AG10803 (cell line): ENCODE data around the gene GIGYF1.
A peak's percentile ranks its signal among the peaks of the same experiment; 100 is the strongest.

Source experiments
- DNase-seq: peaks from one replicate; pipeline ENCODE4 v3.0.0; 2010; ENCODE audit warnings: low read depth
- H3K4me3 ChIP-seq: 2 replicates; pipeline ENCODE4 v1.5.1; 2011; ENCODE audit warnings: mild to moderate bottlenecking, low read length, control low read depth
- TF ChIP-seq, protein P1 (sequence below): conservative IDR thresholded peaks from 2 replicates; pipeline ENCODE4 v1.5.1; 2011; ENCODE audit warnings: mild to moderate bottlenecking, low read length, control low read depth, inconsistent platforms

The GIGYF1 gene

DNA sequence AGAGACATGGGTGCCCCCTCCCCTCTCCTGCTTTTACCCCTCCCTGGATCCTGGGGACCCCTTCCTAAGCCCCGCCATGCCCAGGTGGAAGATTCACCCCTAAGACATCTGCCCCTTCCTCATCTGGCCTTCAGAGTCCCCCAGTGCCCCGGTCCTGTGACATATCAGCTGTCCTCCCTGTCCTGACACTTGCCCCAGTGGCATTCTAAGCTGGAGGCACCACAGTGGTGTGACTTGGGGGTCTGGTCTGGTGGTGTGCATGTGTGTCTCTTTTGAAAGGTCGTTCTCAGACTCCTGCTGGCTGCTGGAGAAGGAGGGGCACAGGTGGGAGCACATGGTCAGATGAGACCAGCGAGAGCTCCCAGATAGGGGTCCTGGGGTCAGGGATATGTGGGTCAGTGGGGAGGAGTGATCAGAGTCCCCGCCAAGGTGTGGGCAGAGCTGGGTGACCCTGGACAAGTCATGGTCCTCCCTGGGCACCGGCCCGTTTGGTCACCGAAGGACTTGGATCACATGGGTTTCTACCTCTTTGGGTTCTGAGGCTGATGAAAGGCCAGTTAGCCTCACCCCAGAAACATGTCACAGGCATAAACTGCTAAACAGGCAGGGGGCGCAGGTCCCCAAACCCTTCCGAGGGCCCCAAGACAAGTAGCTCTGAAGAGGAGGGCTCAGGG, 52.1 kb downstream of the GIGYF1 start:
- no peak overlapping the region for H3K4me3 ChIP-seq
- no peak for DNase-seq
- TF ChIP-seq, protein P1, sequence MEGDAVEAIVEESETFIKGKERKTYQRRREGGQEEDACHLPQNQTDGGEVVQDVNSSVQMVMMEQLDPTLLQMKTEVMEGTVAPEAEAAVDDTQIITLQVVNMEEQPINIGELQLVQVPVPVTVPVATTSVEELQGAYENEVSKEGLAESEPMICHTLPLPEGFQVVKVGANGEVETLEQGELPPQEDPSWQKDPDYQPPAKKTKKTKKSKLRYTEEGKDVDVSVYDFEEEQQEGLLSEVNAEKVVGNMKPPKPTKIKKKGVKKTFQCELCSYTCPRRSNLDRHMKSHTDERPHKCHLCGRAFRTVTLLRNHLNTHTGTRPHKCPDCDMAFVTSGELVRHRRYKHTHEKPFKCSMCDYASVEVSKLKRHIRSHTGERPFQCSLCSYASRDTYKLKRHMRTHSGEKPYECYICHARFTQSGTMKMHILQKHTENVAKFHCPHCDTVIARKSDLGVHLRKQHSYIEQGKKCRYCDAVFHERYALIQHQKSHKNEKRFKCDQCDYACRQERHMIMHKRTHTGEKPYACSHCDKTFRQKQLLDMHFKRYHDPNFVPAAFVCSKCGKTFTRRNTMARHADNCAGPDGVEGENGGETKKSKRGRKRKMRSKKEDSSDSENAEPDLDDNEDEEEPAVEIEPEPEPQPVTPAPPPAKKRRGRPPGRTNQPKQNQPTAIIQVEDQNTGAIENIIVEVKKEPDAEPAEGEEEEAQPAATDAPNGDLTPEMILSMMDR: no peak

GRCh38 chr7:100641463-100641859, 52.6 kb downstream of the GIGYF1 start, which contains the start of gene TFR2:
TSS of gene TFR2 (minus strand) at chr7:100641552. CDS start at chr7:100641509, 43 bp downstream.
- no peak for DNase-seq
- TF ChIP-seq, protein P1: no peak
- H3K4me3 ChIP-seq: no peak within 1 kb of the TSS

DNA sequence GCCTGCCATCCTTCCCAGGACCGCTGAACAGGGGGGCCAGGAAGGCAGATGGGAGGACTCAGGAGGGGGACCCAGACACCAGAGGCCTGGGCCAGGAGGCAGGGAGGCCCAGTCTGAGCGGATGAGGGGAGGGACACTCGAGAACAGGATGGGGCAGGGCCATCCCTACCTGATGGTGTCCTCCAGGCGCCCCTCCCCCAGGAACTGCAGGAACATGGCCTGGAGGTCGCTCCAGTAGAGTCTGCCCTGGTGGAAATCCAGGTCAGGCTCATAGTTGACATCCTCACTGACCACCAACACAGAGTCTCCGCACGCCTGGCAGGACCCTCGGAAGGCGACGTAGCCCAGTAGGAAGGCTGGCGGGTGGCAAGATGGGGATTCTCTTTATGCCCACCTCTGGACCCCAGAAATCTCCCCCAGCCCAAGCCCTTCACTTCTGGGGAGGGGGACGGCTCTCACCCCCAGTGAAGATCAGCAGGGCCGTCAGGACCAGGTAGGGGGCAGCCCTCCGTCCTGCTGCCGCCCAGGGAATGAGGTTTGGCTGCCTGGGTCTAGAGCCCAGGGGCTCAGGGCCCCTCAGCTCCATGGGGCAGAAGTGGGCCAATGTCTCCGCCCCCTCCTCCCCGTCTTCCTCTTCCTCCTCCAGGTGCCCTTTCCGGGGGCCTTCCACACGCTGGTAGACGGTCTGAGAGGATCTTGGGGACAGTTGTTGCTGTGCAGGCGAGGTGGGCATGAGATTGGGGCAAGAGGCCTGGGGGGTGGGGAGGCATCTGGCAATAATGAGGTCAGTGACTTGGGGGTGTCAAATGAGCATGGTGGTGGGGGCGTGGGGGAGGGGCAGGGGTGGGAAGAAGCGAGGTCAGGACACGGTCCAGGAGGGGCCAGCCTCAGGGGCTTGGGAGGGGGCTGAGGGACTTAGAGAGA, 53.3 kb downstream of the GIGYF1 start:
- H3K4me3 ChIP-seq: no peak overlapping the region
- TF ChIP-seq, protein P1: no peak
- DNase-seq: no peak

GRCh38 chr7:100639995-100640516, 54.0 kb downstream of the GIGYF1 start:
- DNase-seq: no peak
- H3K4me3 ChIP-seq: no peak overlapping the region
- TF ChIP-seq, protein P1: no peak

- peak overlapping the region; percentile 51 for H3K4me3 ChIP-seq
- DNase-seq: peak; percentile 13
- TF ChIP-seq, protein P1: peak; percentile 27
Measured at GRCh38 chr7:100632951-100633717, 60.9 kb downstream of the GIGYF1 start.

GRCh38 chr7:100630066-100630465, 64.0 kb downstream of the GIGYF1 start:
- TF ChIP-seq, protein P1: no peak
- H3K4me3 ChIP-seq: no peak overlapping the region
- DNase-seq: no peak
